ENCODE data around the gene SHISA8.

The SHISA8 gene

GRCh38 chr22:41933411-41934177 is 18.7 kb upstream of the SHISA8 start:
- DNase-seq: no peak

- DNase-seq: no peak
These were observed 17.5 kb upstream of the SHISA8 start for GRCh38 chr22:41932353-41932752.

GRCh38 chr22:41931701-41932269 is 16.9 kb upstream of the SHISA8 start:
- no peak for DNase-seq

- no peak for DNase-seq
These were observed 14.5 kb upstream of the SHISA8 start for GRCh38 chr22:41929418-41929810.

GRCh38 chr22:41928593-41929417 is 13.9 kb upstream of the SHISA8 start:
- no peak for DNase-seq

GRCh38 chr22:41927813-41928212 is 12.9 kb upstream of the SHISA8 start:
- no peak for DNase-seq

GRCh38 chr22:41925783-41926460 is 11.0 kb upstream of the SHISA8 start:
- DNase-seq: peak; percentile 81

- no peak for DNase-seq
These were observed 8.9 kb upstream of the SHISA8 start for GRCh38 chr22:41923595-41924276.

- DNase-seq: no peak
These were observed 8.2 kb upstream of the SHISA8 start for GRCh38 chr22:41922940-41923594.

GRCh38 chr22:41922328-41922727 is 7.5 kb upstream of the SHISA8 start:
- no peak for DNase-seq

- no peak for DNase-seq
These were observed 5.5 kb upstream of the SHISA8 start for GRCh38 chr22:41920271-41920976.

GRCh38 chr22:41919357-41920224 is 4.7 kb upstream of the SHISA8 start:
- peak; percentile 52 for DNase-seq

- no peak for DNase-seq
These were observed 3.3 kb upstream of the SHISA8 start for GRCh38 chr22:41917903-41918791.

GRCh38 chr22:41917375-41917902 is 2.6 kb upstream of the SHISA8 start:
- no peak for DNase-seq

GRCh38 chr22:41916745-41917358 is 2.0 kb upstream of the SHISA8 start:
- no peak for DNase-seq

- no peak for DNase-seq
These were observed 1.1 kb upstream of the SHISA8 start for GRCh38 chr22:41915786-41916493.

GRCh38 chr22:41914611-41915034 is 251 bp downstream of the SHISA8 start:
- DNase-seq: no peak

Data from CD4-positive, alpha-beta T cell treated with Interleukin-10 for 1 hour (primary cell).